Brain pericyte (primary cell): ENCODE measurements around the gene EIF2B2.
A peak's percentile ranks its signal among the peaks of the same experiment; 100 is the strongest.

ENCODE experiments used
- DNase-seq: peaks from one replicate; pipeline ENCODE4 v3.0.0-alpha.2; 2012; ENCODE audit warnings: low read depth, low spot score

Gene EIF2B2

GRCh38 chr14:75042035-75042434, 39.3 kb downstream of the EIF2B2 start:
- no peak for DNase-seq

- no peak for DNase-seq
Measured at GRCh38 chr14:75044322-75044721, 41.6 kb downstream of the EIF2B2 start.

DNA sequence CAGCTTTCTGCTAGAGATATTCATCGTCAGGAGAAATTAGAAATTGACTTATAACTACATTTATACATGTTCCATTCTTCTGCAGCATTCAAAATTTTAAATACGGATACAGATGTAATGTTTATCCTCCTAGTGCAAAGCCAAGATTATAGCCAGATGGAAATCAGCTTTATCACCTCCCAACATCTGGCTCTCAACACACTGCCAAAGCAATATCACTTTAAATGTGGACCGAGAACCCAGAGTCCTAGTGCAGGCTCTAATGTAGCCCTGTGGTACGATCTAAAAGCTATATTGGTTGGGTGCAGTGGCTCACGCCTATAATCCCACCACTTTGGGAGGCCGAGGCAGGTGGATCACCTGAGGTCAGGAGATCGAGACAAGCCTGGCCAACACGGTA, 42.0 kb downstream of the EIF2B2 start:
- DNase-seq: no peak

GRCh38 chr14:75046275-75046674, 43.6 kb downstream of the EIF2B2 start:
- DNase-seq: no peak

- no peak for DNase-seq
Measured at GRCh38 chr14:75046899-75047298, 44.2 kb downstream of the EIF2B2 start.

- no peak for DNase-seq
Measured at GRCh38 chr14:75047506-75047905, 44.8 kb downstream of the EIF2B2 start.

- DNase-seq: no peak
Measured at GRCh38 chr14:75048101-75048500, 45.4 kb downstream of the EIF2B2 start.

- no peak for DNase-seq
Measured at GRCh38 chr14:75049136-75049535, 46.4 kb downstream of the EIF2B2 start.

GRCh38 chr14:75049731-75050201, 47.0 kb downstream of the EIF2B2 start:
- DNase-seq: no peak

DNA sequence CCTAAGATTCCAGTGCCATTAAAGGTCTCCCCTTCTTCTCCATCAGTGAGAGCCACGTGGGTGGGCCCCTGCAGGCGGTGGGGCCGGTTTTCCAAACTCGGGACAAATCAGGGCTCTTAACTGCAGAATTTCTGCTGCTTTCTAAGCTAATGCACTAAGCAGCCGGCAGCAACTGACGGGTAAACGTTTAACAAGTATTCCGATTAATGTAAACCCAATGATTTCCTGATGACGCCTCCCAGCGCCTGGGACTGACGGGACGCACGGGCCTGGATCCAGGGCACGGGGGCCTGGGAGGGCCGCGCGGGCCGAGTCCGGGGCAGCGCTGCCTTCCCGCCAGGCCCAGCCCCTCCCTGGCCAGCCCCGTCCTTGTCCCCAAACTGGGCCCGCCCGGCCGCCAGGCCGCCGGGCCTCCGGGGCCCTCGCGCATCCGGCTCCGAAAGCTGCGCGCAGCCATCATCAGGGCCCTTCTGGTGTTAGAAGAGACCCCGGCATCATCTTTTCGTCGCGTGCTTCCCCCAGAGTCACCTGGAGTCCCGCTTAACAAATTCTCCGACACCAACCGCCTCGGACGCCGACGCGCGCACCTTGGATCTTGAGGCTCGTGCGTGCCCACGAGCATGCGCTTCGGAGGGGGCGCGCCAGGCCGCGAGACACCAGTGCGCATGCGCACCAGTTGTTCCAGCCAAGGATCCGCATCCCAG, 48.3 kb downstream of the EIF2B2 start, which contains the start of gene MLH3:
Gene MLH3 (minus strand): TSS at position 616 of the 704 bp plus-strand sequence. CDS start 1,812 bp downstream, outside the sequence.
- peak; percentile 50 for DNase-seq

DNA sequence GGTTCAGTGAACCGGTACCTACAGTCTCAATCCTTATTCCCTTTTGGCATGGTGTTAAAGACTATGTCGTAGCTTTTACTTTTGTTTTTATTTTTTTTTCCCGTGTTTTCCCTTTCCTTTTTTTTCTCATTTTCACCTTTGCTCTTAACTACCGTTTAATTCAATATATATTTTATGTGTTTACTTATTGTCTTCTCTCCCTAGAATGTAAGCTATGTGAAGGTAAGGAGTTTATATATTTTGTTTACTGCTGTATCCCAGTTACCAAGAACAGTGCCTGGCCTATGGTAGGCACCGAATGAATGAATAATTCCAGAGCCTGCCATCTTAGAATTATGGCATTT, 48.8 kb downstream of the EIF2B2 start:
- DNase-seq: no peak

DNA sequence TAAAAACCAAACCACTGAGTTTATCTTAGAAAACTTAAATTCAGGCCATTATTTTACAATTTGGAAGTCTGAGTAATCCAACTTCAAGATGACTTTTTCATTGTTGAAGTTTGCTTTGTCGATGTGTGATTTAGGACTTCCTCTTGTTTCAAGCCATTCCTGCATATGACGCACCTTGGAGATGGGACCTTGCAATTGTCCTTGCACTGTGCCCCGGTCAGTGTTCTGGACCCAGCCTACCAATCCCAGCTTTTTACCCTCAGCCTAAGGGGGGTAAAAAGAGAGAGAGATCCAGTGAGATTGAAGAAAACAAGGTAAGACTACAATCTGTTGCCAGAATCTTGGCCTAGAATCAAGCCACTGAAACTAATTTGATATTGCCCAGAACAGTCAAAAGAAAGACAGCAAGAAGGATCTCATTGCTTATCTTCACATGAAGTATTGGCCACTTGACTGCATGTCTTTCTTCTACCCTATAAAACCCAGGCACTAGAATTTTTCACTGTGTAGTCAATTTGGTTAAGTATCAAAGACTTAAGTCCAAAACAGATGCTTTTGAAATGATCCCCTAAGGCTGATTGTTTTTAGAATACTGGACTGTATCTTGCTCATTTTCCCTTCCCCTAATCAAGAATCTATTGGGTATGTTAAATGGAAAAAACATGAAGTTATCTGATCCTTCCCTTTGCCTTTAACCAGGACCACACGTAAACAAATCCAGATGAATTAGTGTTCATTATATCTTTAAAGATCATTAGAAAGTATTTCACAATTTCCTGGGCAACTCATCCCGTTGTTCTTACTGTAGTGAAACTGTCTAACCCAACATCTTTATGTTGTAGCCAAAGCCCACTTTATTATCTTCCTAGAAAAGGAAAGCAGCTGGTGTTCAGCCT, 50.9 kb downstream of the EIF2B2 start:
- DNase-seq: no peak

DNA sequence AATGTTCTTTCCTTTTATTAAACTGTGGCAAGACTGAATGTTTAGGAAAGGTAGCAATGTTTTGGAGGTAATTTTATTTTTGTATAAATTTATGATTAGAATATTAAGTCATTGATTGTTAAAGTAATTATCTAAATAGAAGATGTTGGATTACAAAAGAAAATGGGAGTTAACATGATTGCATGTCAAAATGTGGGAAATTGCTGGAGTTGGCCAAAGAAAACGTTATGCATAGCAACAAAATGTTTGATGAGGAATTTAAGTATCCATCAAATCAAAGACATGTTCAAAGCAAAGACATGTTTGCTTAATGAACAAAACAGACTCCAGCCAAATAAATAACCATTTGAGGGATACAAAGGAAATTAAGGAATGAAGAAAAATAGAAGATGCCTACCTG, 51.7 kb downstream of the EIF2B2 start:
- DNase-seq: no peak

GRCh38 chr14:75059642-75060041, 56.9 kb downstream of the EIF2B2 start:
- DNase-seq: no peak

GRCh38 chr14:75060420-75060819, 57.7 kb downstream of the EIF2B2 start:
- DNase-seq: no peak
